GM23338 (cell line): Measurements from ENCODE around the gene DACH2. TPM values are rescaled to one million over a fixed set of nuclear protein-coding genes. Genes with fewer than 3 reads are reported as not detected.

Experiments
- ATAC-seq: fragments of 200-7000 bp; cut with Tn5 transposase; 3 replicates; pipeline ENCODE4 v1.9.1; 2020
- DNase-seq: peaks from one replicate; pipeline ENCODE4 v3.0.0-alpha.2; 2015; ENCODE audit warnings: low spot score
- H2AFZ ChIP-seq: fragments of 200-600 bp; sonication (generic); 2 replicates; pipeline ENCODE4 v1.8.0; 2016; ENCODE audit warnings: antibody characterized with exemption, mild to moderate bottlenecking, moderate library complexity
- H3F3A ChIP-seq: fragments of 200-600 bp; sonication (generic); replicated peaks from 2 replicates; pipeline ENCODE4 v1.8.0; 2017; ENCODE audit warnings: antibody characterized with exemption, mixed run types, low read depth
- H3K27ac ChIP-seq: fragments of 200-600 bp; sonication (generic); 2 replicates; pipeline ENCODE4 v1.6.1; 2016; ENCODE audit warnings: low read depth
- H3K27me3 ChIP-seq: fragments of 200-600 bp; sonication (generic); 2 replicates; pipeline ENCODE4 v1.8.0; 2016; ENCODE audit warnings: mild to moderate bottlenecking, mixed run types, moderate library complexity; ENCODE audit not compliant: insufficient read depth
- H3K36me3 ChIP-seq: fragments of 200-600 bp; sonication (generic); 2 replicates; pipeline ENCODE4 v1.8.0; 2016; ENCODE audit warnings: mild to moderate bottlenecking; ENCODE audit not compliant: insufficient read depth
- H3K4me1 ChIP-seq: fragments of 200-600 bp; sonication (generic); 2 replicates; pipeline ENCODE4 v1.8.0; 2016; ENCODE audit warnings: mild to moderate bottlenecking, moderate library complexity; ENCODE audit not compliant: insufficient read depth
- H3K4me2 ChIP-seq: fragments of 200-600 bp; sonication (generic); 2 replicates; pipeline ENCODE4 v1.7.1; 2017; ENCODE audit warnings: mixed run types
- H3K4me3 ChIP-seq: fragments of 200-600 bp; sonication (generic); 2 replicates; pipeline ENCODE4 v1.6.1; 2016; ENCODE audit warnings: mixed run types
- H3K79me2 ChIP-seq: fragments of 200-600 bp; sonication (generic); replicated peaks from 2 replicates; pipeline ENCODE4 v1.8.0; 2017; ENCODE audit warnings: mild to moderate bottlenecking; ENCODE audit not compliant: insufficient read depth
- H3K9me2 ChIP-seq: fragments of 200-600 bp; sonication (generic); 2 replicates; pipeline ENCODE4 v1.8.0; 2017; ENCODE audit not compliant: insufficient read depth
- H4K20me1 ChIP-seq: fragments of 200-600 bp; sonication (generic); replicated peaks from 2 replicates; pipeline ENCODE4 v1.8.0; 2017; ENCODE audit warnings: mild to moderate bottlenecking; ENCODE audit not compliant: insufficient read depth
- H3K27ac Mint-ChIP-seq: 2 replicates; pipeline ENCODE4 v1.8.0; 2020; ENCODE audit warnings: inconsistent platforms, mild to moderate bottlenecking, moderate library complexity, mixed read lengths
- H3K27me3 Mint-ChIP-seq: 3 replicates; pipeline ENCODE4 v1.8.0; 2022; ENCODE audit warnings: low read depth, mild to moderate bottlenecking, moderate library complexity, mixed read lengths, inconsistent platforms; ENCODE audit not compliant: insufficient read depth, poor library complexity
- H3K36me3 Mint-ChIP-seq: 3 replicates; pipeline ENCODE4 v1.8.0; 2021; ENCODE audit warnings: low read depth, mild to moderate bottlenecking, inconsistent platforms, moderate library complexity, mixed read lengths
- H3K4me1 Mint-ChIP-seq: 3 replicates; pipeline ENCODE4 v1.8.0; 2020; ENCODE audit warnings: mild to moderate bottlenecking, inconsistent platforms, mixed read lengths
- H3K4me3 Mint-ChIP-seq: 3 replicates; pipeline ENCODE4 v1.8.0; 2021; ENCODE audit warnings: moderate library complexity, mild to moderate bottlenecking, inconsistent platforms, mixed read lengths
- H3K9me3 Mint-ChIP-seq: 3 replicates; pipeline ENCODE4 v1.8.0; 2020; ENCODE audit warnings: moderate library complexity, mild to moderate bottlenecking, inconsistent platforms, mixed read lengths
- CREB1 ChIP-seq: fragments of 250-450 bp; sonication (Bioruptor Pico); IDR thresholded peaks from 2 replicates; pipeline ENCODE4 v1.5.0; 2020; ENCODE audit warnings: low read depth, mild to moderate bottlenecking, moderate library complexity
- EZH2 ChIP-seq: fragments of 200-600 bp; sonication (generic); IDR thresholded peaks from one replicate; pipeline ENCODE4 v1.8.0; 2017; ENCODE audit warnings: antibody characterized with exemption, mild to moderate bottlenecking, low read depth; ENCODE audit not compliant: unreplicated experiment
- EZH2phosphoT487 ChIP-seq: fragments of 200-600 bp; sonication (generic); IDR thresholded peaks from one replicate; pipeline ENCODE4 v1.8.1; 2018; ENCODE audit warnings: antibody characterized with exemption; ENCODE audit not compliant: unreplicated experiment
- JUNB ChIP-seq: IDR thresholded peaks from one replicate; pipeline ENCODE4 v1.6.1; 2016; ENCODE audit warnings: antibody characterized with exemption; ENCODE audit not compliant: unreplicated experiment
- NANOG ChIP-seq: IDR thresholded peaks from 2 replicates; pipeline ENCODE4 v1.6.1; 2016; ENCODE audit warnings: antibody characterized with exemption, borderline replicate concordance
- POLR2AphosphoS5 ChIP-seq: IDR thresholded peaks from 2 replicates; pipeline ENCODE4 v1.6.1; 2016; ENCODE audit warnings: antibody characterized with exemption, low read depth
- STAT1 ChIP-seq: IDR thresholded peaks from one replicate; pipeline ENCODE4 v1.6.1; 2016; ENCODE audit warnings: antibody characterized with exemption; ENCODE audit not compliant: unreplicated experiment
- ZNF114 ChIP-seq: fragments of 250-450 bp; sonication (Bioruptor Pico); IDR thresholded peaks from 2 replicates; pipeline ENCODE4 v1.5.0; 2020; ENCODE audit warnings: mild to moderate bottlenecking, moderate library complexity
- ZNF331 ChIP-seq: fragments of 250-450 bp; sonication (Bioruptor Pico); IDR thresholded peaks from 2 replicates; pipeline ENCODE4 v1.5.0; 2020; ENCODE audit warnings: low read depth, mild to moderate bottlenecking, moderate library complexity
- polyA plus RNA-seq: library from polyadenylated mRNA; unstranded; fragments of >200 nt; fragmentation: Nextera tagmentation; extraction: Ambion mirVana; gene quantifications from 2 replicates; pipeline ENCODE4 v1.2.1, GENCODE V29; 2016
- total RNA-seq: library from RNA; depleted of rRNA; stranded (reverse); fragments of >200 nt; shearing (Covaris generic); gene quantifications from 2 replicates; pipeline ENCODE4 v1.2.3, GENCODE V29; 2014
- TF ChIP-seq, protein P1 (sequence below): fragments of 250-450 bp; sonication (Bioruptor Pico); IDR thresholded peaks from 2 replicates; pipeline ENCODE4 v1.5.0; 2020; ENCODE audit warnings: mild to moderate bottlenecking, moderate library complexity
- TF ChIP-seq, protein P2 (sequence below): IDR thresholded peaks from one replicate; pipeline ENCODE4 v1.6.1; 2018; ENCODE audit warnings: antibody characterized with exemption; ENCODE audit not compliant: unreplicated experiment
- TF ChIP-seq, protein P3 (sequence below): IDR thresholded peaks from 2 replicates; pipeline ENCODE4 v1.6.1; 2016; ENCODE audit warnings: antibody characterized with exemption
- TF ChIP-seq, protein P4 (sequence below), 2 experiments: fragments of 200-600 bp in 1 of 2; sonication (generic) in 1 of 2; conservative IDR thresholded peaks; 2 replicates each; pipeline versions ENCODE4 v1.5.1 to v1.6.1; 2016 to 2017; ENCODE audit warnings: antibody characterized with exemption in 2 of 2, low read depth in 2 of 2, mild to moderate bottlenecking in 2 of 2, moderate library complexity in 1 of 2

DACH2 gene
- total and polyA plus RNA-seq, 2 experiments from 2014 or later, result 2.4 to 4.6 TPM

DNA sequence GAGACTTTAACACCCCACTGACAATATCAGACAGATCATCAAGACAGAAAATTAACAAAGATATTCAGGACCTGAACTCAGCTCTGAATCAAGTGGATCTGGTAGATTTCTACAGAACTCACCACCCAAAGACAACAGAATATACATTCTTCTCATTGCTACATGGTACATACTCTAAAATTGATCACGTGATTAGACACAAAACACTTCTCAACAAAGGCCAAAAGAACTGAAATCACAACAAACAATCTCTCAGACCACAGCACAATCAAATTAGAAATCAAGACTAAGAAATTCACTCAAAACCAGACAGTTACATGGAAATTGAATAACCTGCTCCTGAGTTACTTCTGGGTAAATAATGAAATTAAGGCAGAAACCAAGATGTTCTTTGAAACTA lies 49.6 kb downstream of the DACH2 start:
- Mint-ChIP-seq H3K4me1 (no peaks in the 10 kb centered on the region), H3K27ac (no peak overlapping the region), H3K4me3 (no peak overlapping the region), H3K9me3 (peaks cover 13% of the 10 kb centered on the region), H3K36me3 (peaks cover 4% of the 10 kb centered on the region; the same call in 1 of the 3 replicates), H3K27me3 (peaks cover 6% of the 10 kb centered on the region)
- no peaks in the 10 kb centered on the region for H3K4me1 ChIP-seq
- no peaks in the 10 kb centered on the region for H3K27me3 ChIP-seq
- no peak overlapping the region for H2AFZ ChIP-seq
- ATAC-seq, result no peak
- no peak for DNase-seq
- no peak overlapping the region for H3K4me2 ChIP-seq
- no peaks in the 10 kb centered on the region for H4K20me1 ChIP-seq
- no peaks in the 10 kb centered on the region for H3K36me3 ChIP-seq
- H3F3A ChIP-seq, result no peaks in the 10 kb centered on the region
- H3K4me3 ChIP-seq, result no peak overlapping the region
- TF ChIP-seq ZNF114 (no peak), ZNF331 (CRISPR knock-in tag) (no peak), EZH2 (no peak), EZH2phosphoT487 (no peak), STAT1 (no peak), CREB1 (CRISPR knock-in tag) (no peak), NANOG (no peak), JUNB (no peak), POLR2AphosphoS5 (no peak)
- TF ChIP-seq, protein P1, sequence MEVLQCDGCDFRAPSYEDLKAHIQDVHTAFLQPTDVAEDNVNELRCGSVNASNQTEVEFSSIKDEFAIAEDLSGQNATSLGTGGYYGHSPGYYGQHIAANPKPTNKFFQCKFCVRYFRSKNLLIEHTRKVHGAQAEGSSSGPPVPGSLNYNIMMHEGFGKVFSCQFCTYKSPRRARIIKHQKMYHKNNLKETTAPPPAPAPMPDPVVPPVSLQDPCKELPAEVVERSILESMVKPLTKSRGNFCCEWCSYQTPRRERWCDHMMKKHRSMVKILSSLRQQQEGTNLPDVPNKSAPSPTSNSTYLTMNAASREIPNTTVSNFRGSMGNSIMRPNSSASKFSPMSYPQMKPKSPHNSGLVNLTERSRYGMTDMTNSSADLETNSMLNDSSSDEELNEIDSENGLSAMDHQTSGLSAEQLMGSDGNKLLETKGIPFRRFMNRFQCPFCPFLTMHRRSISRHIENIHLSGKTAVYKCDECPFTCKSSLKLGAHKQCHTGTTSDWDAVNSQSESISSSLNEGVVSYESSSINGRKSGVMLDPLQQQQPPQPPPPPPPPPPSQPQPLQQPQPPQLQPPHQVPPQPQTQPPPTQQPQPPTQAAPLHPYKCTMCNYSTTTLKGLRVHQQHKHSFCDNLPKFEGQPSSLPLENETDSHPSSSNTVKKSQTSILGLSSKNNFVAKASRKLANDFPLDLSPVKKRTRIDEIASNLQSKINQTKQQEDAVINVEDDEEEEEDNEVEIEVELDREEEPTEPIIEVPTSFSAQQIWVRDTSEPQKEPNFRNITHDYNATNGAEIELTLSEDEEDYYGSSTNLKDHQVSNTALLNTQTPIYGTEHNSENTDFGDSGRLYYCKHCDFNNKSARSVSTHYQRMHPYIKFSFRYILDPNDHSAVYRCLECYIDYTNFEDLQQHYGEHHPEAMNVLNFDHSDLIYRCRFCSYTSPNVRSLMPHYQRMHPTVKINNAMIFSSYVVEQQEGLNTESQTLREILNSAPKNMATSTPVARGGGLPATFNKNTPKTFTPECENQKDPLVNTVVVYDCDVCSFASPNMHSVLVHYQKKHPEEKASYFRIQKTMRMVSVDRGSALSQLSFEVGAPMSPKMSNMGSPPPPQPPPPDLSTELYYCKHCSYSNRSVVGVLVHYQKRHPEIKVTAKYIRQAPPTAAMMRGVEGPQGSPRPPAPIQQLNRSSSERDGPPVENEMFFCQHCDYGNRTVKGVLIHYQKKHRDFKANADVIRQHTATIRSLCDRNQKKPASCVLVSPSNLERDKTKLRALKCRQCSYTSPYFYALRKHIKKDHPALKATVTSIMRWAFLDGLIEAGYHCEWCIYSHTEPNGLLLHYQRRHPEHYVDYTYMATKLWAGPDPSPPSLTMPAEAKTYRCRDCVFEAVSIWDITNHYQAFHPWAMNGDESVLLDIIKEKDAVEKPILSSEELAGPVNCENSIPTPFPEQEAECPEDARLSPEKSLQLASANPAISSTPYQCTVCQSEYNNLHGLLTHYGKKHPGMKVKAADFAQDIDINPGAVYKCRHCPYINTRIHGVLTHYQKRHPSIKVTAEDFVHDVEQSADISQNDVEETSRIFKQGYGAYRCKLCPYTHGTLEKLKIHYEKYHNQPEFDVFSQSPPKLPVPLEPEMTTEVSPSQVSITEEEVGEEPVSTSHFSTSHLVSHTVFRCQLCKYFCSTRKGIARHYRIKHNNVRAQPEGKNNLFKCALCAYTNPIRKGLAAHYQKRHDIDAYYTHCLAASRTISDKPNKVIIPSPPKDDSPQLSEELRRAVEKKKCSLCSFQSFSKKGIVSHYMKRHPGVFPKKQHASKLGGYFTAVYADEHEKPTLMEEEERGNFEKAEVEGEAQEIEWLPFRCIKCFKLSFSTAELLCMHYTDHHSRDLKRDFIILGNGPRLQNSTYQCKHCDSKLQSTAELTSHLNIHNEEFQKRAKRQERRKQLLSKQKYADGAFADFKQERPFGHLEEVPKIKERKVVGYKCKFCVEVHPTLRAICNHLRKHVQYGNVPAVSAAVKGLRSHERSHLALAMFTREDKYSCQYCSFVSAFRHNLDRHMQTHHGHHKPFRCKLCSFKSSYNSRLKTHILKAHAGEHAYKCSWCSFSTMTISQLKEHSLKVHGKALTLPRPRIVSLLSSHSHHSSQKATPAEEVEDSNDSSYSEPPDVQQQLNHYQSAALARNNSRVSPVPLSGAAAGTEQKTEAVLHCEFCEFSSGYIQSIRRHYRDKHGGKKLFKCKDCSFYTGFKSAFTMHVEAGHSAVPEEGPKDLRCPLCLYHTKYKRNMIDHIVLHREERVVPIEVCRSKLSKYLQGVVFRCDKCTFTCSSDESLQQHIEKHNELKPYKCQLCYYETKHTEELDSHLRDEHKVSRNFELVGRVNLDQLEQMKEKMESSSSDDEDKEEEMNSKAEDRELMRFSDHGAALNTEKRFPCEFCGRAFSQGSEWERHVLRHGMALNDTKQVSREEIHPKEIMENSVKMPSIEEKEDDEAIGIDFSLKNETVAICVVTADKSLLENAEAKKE (CRISPR knock-in tag), result no peak
- TF ChIP-seq, protein P2, sequence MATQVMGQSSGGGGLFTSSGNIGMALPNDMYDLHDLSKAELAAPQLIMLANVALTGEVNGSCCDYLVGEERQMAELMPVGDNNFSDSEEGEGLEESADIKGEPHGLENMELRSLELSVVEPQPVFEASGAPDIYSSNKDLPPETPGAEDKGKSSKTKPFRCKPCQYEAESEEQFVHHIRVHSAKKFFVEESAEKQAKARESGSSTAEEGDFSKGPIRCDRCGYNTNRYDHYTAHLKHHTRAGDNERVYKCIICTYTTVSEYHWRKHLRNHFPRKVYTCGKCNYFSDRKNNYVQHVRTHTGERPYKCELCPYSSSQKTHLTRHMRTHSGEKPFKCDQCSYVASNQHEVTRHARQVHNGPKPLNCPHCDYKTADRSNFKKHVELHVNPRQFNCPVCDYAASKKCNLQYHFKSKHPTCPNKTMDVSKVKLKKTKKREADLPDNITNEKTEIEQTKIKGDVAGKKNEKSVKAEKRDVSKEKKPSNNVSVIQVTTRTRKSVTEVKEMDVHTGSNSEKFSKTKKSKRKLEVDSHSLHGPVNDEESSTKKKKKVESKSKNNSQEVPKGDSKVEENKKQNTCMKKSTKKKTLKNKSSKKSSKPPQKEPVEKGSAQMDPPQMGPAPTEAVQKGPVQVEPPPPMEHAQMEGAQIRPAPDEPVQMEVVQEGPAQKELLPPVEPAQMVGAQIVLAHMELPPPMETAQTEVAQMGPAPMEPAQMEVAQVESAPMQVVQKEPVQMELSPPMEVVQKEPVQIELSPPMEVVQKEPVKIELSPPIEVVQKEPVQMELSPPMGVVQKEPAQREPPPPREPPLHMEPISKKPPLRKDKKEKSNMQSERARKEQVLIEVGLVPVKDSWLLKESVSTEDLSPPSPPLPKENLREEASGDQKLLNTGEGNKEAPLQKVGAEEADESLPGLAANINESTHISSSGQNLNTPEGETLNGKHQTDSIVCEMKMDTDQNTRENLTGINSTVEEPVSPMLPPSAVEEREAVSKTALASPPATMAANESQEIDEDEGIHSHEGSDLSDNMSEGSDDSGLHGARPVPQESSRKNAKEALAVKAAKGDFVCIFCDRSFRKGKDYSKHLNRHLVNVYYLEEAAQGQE, result no peak
- TF ChIP-seq, protein P3, sequence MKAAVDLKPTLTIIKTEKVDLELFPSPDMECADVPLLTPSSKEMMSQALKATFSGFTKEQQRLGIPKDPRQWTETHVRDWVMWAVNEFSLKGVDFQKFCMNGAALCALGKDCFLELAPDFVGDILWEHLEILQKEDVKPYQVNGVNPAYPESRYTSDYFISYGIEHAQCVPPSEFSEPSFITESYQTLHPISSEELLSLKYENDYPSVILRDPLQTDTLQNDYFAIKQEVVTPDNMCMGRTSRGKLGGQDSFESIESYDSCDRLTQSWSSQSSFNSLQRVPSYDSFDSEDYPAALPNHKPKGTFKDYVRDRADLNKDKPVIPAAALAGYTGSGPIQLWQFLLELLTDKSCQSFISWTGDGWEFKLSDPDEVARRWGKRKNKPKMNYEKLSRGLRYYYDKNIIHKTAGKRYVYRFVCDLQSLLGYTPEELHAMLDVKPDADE, result no peak
- TF ChIP-seq, protein P4, sequence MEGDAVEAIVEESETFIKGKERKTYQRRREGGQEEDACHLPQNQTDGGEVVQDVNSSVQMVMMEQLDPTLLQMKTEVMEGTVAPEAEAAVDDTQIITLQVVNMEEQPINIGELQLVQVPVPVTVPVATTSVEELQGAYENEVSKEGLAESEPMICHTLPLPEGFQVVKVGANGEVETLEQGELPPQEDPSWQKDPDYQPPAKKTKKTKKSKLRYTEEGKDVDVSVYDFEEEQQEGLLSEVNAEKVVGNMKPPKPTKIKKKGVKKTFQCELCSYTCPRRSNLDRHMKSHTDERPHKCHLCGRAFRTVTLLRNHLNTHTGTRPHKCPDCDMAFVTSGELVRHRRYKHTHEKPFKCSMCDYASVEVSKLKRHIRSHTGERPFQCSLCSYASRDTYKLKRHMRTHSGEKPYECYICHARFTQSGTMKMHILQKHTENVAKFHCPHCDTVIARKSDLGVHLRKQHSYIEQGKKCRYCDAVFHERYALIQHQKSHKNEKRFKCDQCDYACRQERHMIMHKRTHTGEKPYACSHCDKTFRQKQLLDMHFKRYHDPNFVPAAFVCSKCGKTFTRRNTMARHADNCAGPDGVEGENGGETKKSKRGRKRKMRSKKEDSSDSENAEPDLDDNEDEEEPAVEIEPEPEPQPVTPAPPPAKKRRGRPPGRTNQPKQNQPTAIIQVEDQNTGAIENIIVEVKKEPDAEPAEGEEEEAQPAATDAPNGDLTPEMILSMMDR (conservative IDR thresholded peaks at IDR 0.05; ENCODE audit: low read depth in 2 of 2), result no peak
- no peaks in the 10 kb centered on the region for H3K9me2 ChIP-seq
- H3K79me2 ChIP-seq, result no peaks in the 10 kb centered on the region
- no peak overlapping the region for H3K27ac ChIP-seq
